GM23248 (cell line): ENCODE results near the gene KCNN3.

Experiments
- EZH2 ChIP-seq: fragments of 200-600 bp; sonication (generic); IDR thresholded peaks from 2 replicates; pipeline ENCODE4 v1.6.1; 2018; ENCODE audit warnings: antibody characterized with exemption, mild to moderate bottlenecking; ENCODE audit not compliant: insufficient read depth, poor library complexity, severe bottlenecking
- EZH2phosphoT487 ChIP-seq: fragments of 200-600 bp; sonication (generic); IDR thresholded peaks from 2 replicates; pipeline ENCODE4 v1.6.1; 2018; ENCODE audit warnings: antibody characterized with exemption, moderate library complexity, mild to moderate bottlenecking, low read depth; ENCODE audit not compliant: insufficient read depth

GRCh38 chr1:154746622-154747299 lies 123.3 kb downstream of the KCNN3 start:
- TF ChIP-seq EZH2phosphoT487: no peak
- no peak for TF ChIP-seq EZH2
